ENCODE data around the gene AMACR. TPM values are rescaled to one million over a fixed set of nuclear protein-coding genes. Genes with fewer than 3 reads are reported as not detected.

Gene AMACR
- total and polyA plus RNA-seq, 2 experiments from 2014 or later, result 29.4 to 36.2 TPM

GRCh38 chr5:33992864-33993263 is 15.0 kb downstream of the AMACR start:
- Histone ChIP-seq H3K9me3 (ENCODE audit: low read depth) (no peaks in the 10 kb centered on the region), H3K4me3 (no peak overlapping the region), H3K27ac (no peak overlapping the region), H3K27me3 (no peaks in the 10 kb centered on the region), H3K36me3 (peaks cover 23% of the 10 kb centered on the region), H3K4me1 (ENCODE audit: low read depth) (no peaks in the 10 kb centered on the region)
- DNase-seq (ENCODE audit: low read depth in 1 of 2, low spot score in 1 of 2), result no peak
- no peak for TF ChIP-seq CTCF (IDR thresholded peaks at IDR 0.05; ENCODE audit: low read depth, low read length)

GRCh38 chr5:33985447-33985846 is 22.4 kb downstream of the AMACR start:
- Histone ChIP-seq H3K9me3 (ENCODE audit: low read depth) (no peaks in the 10 kb centered on the region), H3K4me3 (no peak overlapping the region), H3K36me3 (peaks cover 22% of the 10 kb centered on the region), H3K4me1 (ENCODE audit: low read depth) (no peaks in the 10 kb centered on the region), H3K27me3 (no peaks in the 10 kb centered on the region), H3K27ac (no peak overlapping the region)
- no peak for DNase-seq (ENCODE audit: low read depth in 1 of 2, low spot score in 1 of 2)
- no peak for TF ChIP-seq CTCF (IDR thresholded peaks at IDR 0.05; ENCODE audit: low read depth, low read length)

GRCh38 chr5:33984671-33985124 is 23.2 kb downstream of the AMACR start, which contains the start of gene SLC45A2:
TSS of gene SLC45A2 (minus strand) at chr5:33984693. CDS start at chr5:33984583, 110 bp downstream.
- no peaks in the 10 kb centered on the region for H3K4me1 ChIP-seq (ENCODE audit: low read depth)
- no peak within 1 kb of the TSS for H3K4me3 ChIP-seq
- H3K9me3 ChIP-seq (ENCODE audit: low read depth), result no peaks in the 10 kb centered on the region
- peaks cover 22% of the 10 kb centered on the region for H3K36me3 ChIP-seq
- DNase-seq (ENCODE audit: low read depth in 1 of 2, low spot score in 1 of 2), result peak; percentile 13 to 35
- no peak within 1 kb of the TSS for H3K27ac ChIP-seq
- no peak for TF ChIP-seq CTCF (IDR thresholded peaks at IDR 0.05; ENCODE audit: low read depth, low read length)
- no peaks in the 10 kb centered on the region for H3K27me3 ChIP-seq

GRCh38 chr5:33984178-33984577 is 23.7 kb downstream of the AMACR start:
- Histone ChIP-seq H3K27ac (no peak overlapping the region), H3K4me3 (no peak overlapping the region), H3K27me3 (no peaks in the 10 kb centered on the region), H3K36me3 (peaks cover 21% of the 10 kb centered on the region), H3K4me1 (ENCODE audit: low read depth) (no peaks in the 10 kb centered on the region), H3K9me3 (ENCODE audit: low read depth) (no peaks in the 10 kb centered on the region)
- TF ChIP-seq CTCF (IDR thresholded peaks at IDR 0.05; ENCODE audit: low read depth, low read length), result no peak
- no peak for DNase-seq (ENCODE audit: low read depth in 1 of 2, low spot score in 1 of 2)

- Histone ChIP-seq H3K27me3 (no peaks in the 10 kb centered on the region), H3K36me3 (no peaks in the 10 kb centered on the region), H3K4me1 (ENCODE audit: low read depth) (no peaks in the 10 kb centered on the region), H3K27ac (no peak overlapping the region), H3K4me3 (no peak overlapping the region), H3K9me3 (ENCODE audit: low read depth) (no peaks in the 10 kb centered on the region)
- DNase-seq (ENCODE audit: low read depth in 1 of 2, low spot score in 1 of 2), result peak in 1 of 2 donors; percentile 52
- TF ChIP-seq CTCF (IDR thresholded peaks at IDR 0.05; ENCODE audit: low read depth, low read length), result no peak
Measured at GRCh38 chr5:33981408-33982162, 26.3 kb downstream of the AMACR start.

All from cardiac muscle cell (in vitro differentiated cells and primary cell).